Measurements from ENCODE around the gene OCRL. TPM values are rescaled to one million over a fixed set of nuclear protein-coding genes. Genes with fewer than 3 reads are reported as not detected.
"Not testable (repeated sequence)": the region's sequence is repeated elsewhere in the genome, so short reads cannot be mapped to it uniquely, and the experiment has no call there.

OCRL gene
- total RNA-seq, 2 donors from 2014 or later: 10.6 to 12.6 TPM

DNA sequence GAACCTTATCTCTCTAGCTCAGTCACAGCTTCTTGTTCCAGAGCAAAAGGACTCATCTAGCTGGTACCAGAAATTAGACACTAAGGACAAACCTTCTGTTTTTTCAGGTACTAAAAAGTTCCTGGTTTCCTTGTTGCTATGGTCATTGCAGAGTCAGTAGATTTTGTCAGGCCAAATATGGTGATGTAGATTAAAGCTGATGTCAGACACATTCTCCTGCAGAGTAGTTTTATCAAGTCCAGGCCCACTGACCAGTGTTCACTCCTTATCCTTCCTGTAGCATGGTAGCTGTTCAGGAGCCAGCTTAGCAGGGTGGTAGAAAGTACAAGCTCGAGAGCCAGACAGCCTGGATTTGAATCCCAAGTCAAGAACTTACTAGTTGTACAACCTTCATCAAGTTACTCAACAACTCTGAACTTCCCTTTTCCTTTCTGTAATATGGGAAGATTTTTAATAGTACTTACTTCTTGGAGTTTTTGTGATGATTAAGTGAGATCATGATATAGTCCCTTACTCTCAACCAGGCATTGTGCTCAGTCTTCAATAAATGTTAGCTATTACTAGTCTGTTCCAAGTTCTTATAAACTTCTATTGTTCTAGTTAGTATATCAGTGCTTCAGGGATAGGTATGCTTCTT, 17.9 kb downstream of the OCRL start:
- Histone ChIP-seq H3K4me3 (no peak overlapping the region), H3K9me3 (no peaks in the 10 kb centered on the region), H3K36me3 (peaks cover 31% of the 10 kb centered on the region), H3K27ac (peak overlapping the region in 1 of 2 donors; percentile 50), H3K27me3 (no peaks in the 10 kb centered on the region), H3K4me1 (no peaks in the 10 kb centered on the region)
- no peak for DNase-seq (ENCODE audit: low spot score)
- TF ChIP-seq, protein P1, sequence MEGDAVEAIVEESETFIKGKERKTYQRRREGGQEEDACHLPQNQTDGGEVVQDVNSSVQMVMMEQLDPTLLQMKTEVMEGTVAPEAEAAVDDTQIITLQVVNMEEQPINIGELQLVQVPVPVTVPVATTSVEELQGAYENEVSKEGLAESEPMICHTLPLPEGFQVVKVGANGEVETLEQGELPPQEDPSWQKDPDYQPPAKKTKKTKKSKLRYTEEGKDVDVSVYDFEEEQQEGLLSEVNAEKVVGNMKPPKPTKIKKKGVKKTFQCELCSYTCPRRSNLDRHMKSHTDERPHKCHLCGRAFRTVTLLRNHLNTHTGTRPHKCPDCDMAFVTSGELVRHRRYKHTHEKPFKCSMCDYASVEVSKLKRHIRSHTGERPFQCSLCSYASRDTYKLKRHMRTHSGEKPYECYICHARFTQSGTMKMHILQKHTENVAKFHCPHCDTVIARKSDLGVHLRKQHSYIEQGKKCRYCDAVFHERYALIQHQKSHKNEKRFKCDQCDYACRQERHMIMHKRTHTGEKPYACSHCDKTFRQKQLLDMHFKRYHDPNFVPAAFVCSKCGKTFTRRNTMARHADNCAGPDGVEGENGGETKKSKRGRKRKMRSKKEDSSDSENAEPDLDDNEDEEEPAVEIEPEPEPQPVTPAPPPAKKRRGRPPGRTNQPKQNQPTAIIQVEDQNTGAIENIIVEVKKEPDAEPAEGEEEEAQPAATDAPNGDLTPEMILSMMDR (IDR thresholded peaks at IDR 0.05): no peak

DNA sequence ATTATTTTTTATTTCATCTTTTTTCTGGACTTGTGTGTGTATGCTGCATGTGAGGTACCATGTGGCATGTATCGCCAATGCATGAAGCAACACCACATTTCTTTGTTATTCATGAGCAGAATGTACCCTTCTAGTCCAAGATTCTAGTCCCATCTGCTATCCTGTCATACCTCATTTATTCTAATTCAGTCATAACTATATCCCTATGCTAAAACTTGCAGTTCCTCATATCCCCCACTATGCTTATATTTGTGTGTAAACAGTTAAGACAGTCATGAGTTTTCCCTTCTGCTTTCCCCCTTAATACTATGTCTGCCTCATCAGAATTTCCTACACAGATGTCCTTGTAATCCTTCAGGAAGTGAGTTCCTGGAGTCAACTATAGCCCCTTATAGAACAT, 19.7 kb downstream of the OCRL start:
- H3K4me1 ChIP-seq: no peaks in the 10 kb centered on the region
- no peak for DNase-seq (ENCODE audit: low spot score)
- no peaks in the 10 kb centered on the region for H3K9me3 ChIP-seq
- H3K27ac ChIP-seq: no peak overlapping the region
- no peak overlapping the region for H3K4me3 ChIP-seq
- peaks cover 36% of the 10 kb centered on the region for H3K36me3 ChIP-seq
- TF ChIP-seq, protein P1 (IDR thresholded peaks at IDR 0.05): no peak
- H3K27me3 ChIP-seq: no peaks in the 10 kb centered on the region

DNA sequence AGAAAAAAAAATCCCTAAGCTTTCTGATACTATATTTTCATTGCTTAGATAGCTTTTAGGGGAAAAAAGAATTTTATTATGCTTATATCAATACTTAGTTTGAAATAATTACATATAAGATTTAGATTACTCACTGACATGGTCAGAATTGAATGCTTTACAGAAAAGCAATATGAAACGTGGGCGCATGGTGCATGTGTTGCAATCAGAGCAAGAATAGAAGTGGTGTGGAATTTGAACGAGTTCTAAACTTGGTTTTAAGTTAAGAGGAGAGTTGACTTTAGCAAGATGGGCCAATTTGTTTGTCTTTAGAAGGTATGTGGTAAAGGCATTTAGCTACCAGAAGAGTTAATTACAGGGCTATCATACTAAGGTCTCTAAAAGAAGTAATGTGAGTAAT, 21.4 kb downstream of the OCRL start:
- Histone ChIP-seq H3K36me3 (peaks cover 36% of the 10 kb centered on the region), H3K27ac (no peak overlapping the region), H3K4me3 (no peak overlapping the region), H3K4me1 (peaks cover 0 to 3% of the 10 kb centered on the region in 2 donors), H3K9me3 (no peaks in the 10 kb centered on the region), H3K27me3 (no peaks in the 10 kb centered on the region)
- TF ChIP-seq, protein P1 (IDR thresholded peaks at IDR 0.05): no peak
- no peak for DNase-seq (ENCODE audit: low spot score)

DNA sequence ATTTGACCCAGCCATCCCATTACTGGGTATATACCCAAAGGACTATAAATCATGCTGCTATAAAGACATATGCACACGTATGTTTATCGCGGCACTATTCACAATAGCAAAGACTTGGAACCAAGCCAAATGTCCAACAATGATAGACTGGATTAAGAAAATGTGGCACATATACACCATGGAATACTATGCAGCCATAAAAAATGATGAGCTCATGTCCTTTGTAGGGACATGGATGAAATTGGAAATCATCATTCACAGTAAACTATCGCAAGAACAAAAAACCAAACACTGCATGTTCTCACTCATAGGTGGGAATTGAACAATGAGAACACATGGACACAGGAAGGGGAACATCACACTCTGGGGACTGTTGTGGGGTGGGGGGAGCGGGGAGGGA, 24.3 kb downstream of the OCRL start:
- not testable (repeated sequence) for DNase-seq (ENCODE audit: low spot score)

DNA sequence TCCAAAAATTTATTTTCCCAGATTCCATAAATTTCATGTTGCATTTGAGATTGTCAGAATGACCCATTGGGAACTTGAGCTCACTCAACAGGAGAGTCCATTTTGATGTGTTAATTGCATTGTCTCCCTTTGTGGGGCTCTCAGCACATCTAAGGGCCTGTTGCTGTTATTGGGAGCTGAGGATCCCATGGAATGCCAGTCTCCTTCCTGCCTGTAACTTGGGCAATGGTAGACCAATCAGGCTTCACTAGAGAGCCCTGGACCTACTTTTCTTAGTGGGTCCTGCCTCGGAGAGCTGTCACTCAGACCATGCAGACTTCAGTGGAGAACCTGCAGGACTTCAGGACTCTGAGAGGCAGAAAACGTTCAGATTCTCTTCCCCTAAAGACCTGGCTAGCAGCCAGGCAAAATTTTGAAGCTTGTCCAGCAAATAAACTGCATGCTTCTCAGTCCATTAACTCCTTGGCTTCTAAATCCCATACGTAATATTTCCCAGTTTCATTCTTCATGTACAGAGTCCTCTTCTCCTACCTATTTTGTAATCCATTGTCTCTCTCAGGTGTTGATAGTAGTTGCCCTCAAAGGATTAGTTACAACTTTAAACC, 25.1 kb downstream of the OCRL start:
- no peaks in the 10 kb centered on the region for H3K9me3 ChIP-seq
- peaks cover 35% of the 10 kb centered on the region for H3K36me3 ChIP-seq
- TF ChIP-seq, protein P1 (IDR thresholded peaks at IDR 0.05): no peak
- H3K4me1 ChIP-seq: peaks cover 0 to 3% of the 10 kb centered on the region in 2 donors
- no peak overlapping the region for H3K27ac ChIP-seq
- no peaks in the 10 kb centered on the region for H3K27me3 ChIP-seq
- no peak overlapping the region for H3K4me3 ChIP-seq
- no peak for DNase-seq (ENCODE audit: low spot score)

More for the DNA sequence above, 24.3 kb downstream of the OCRL start:
- H3K36me3 ChIP-seq: peaks cover 40% of the 10 kb centered on the region
- H3K27ac ChIP-seq, H3K9me3 ChIP-seq, H3K27me3 ChIP-seq, H3K4me1 ChIP-seq, H3K4me3 ChIP-seq: not testable (repeated sequence)

DNA sequence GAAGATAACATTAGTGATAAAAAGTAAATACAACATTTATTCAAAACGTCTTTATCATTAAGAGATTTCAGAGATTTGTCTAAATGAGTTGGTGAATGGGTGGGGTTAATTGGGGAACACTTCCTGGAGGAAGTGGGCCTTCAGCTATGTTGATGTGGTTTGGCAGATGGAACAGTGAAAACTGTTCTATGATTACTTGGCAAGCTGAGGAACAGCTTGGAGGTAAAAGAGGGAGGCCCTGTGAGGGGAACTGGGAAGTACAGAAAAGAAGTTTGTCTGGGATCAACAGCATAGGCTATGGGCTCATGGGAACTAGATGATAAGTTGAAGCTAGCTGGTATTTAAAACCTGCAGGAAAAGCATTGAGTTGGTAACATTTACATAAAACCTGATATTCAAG, 26.0 kb downstream of the OCRL start:
- H3K36me3 ChIP-seq: peaks cover 28% of the 10 kb centered on the region
- TF ChIP-seq, protein P1 (IDR thresholded peaks at IDR 0.05): no peak
- no peak overlapping the region for H3K4me3 ChIP-seq
- no peak overlapping the region for H3K27ac ChIP-seq
- no peaks in the 10 kb centered on the region for H3K9me3 ChIP-seq
- H3K4me1 ChIP-seq: peaks cover 0 to 3% of the 10 kb centered on the region in 2 donors
- H3K27me3 ChIP-seq: no peaks in the 10 kb centered on the region
- no peak for DNase-seq (ENCODE audit: low spot score)

Measured in right atrium auricular region (tissue), 2 donors.